ENCODE data around the gene LRP1B. TPM values are rescaled to one million over a fixed set of nuclear protein-coding genes. Genes with fewer than 3 reads are reported as not detected.
"Not testable (repeated sequence)": the region's sequence is repeated elsewhere in the genome, so short reads cannot be mapped to it uniquely, and the experiment has no call there.

Gene LRP1B
- total and polyA plus RNA-seq, 7 experiments from 2014 or later = 0.10 TPM; not detected in 6

GRCh38 chr2:140417504-140417903 is 1713.3 kb downstream of the LRP1B start:
- H3K9me3 ChIP-seq (ENCODE audit: control insufficient read depth in 2 of 3, low read length in 3 of 3) = no peaks in the 10 kb centered on the region
- H3K27ac Mint-ChIP-seq = no peak overlapping the region
- H3K4me3 Mint-ChIP-seq = no peak overlapping the region
- CTCF ChIA-PET = no interaction called here
- DNase-seq (no peak), ATAC-seq (no peak)
- H3K36me3 ChIP-seq (ENCODE audit: control insufficient read depth in 2 of 3, insufficient read depth in 3 of 3, low read length in 3 of 3) = no peaks in the 10 kb centered on the region
- H3K9me3 Mint-ChIP-seq = peaks cover 0 to 16% (median 6%) of the 10 kb centered on the region in 11 donors
- no peak overlapping the region for H3K27ac ChIP-seq (ENCODE audit: low read depth, low read length)
- H3K4me1 ChIP-seq (ENCODE audit: control insufficient read depth in 2 of 2, insufficient read depth in 2 of 2, low read length in 2 of 2) = no peaks in the 10 kb centered on the region
- no peaks in the 10 kb centered on the region for H3K27me3 ChIP-seq (ENCODE audit: control insufficient read depth in 2 of 2, insufficient read depth in 2 of 2, low read length in 2 of 2)
- intact Hi-C loops (cut with micrococcal nuclease) = no loop called here
- no peaks in the 10 kb centered on the region for H3K4me1 Mint-ChIP-seq
- H3K36me3 Mint-ChIP-seq = no peaks in the 10 kb centered on the region
- POLR2A ChIA-PET = no interaction called here
- no peak overlapping the region for H3K4me3 ChIP-seq (ENCODE audit: low read length)
- H3K27me3 Mint-ChIP-seq = no peaks in the 10 kb centered on the region

DNA sequence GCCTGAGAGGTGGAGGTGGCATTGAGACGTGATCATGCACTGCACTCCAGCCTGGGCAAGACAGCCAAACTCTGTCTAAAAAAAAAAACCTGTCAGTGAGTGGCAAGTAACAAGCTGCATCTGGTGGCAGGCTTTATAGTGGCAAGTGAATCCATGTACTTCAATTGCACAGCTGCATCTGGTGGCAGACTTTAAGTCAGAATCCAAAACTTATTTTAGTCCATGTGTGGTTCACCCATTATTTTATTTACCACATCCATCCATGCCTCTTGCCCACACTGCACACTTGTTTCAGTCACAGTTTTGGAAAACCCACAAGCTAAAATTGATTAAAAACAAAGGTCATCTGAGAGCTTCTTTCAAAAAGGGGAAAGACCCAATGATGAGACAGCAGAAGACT is 1714.2 kb downstream of the LRP1B start:
- Mint-ChIP-seq H3K36me3 (no peaks in the 10 kb centered on the region), H3K27ac (no peak overlapping the region), H3K27me3 (no peaks in the 10 kb centered on the region), H3K4me3 (no peak overlapping the region), H3K9me3 (peaks cover 0 to 16% (median 5%) of the 10 kb centered on the region in 11 donors), H3K4me1 (no peaks in the 10 kb centered on the region)
- ATAC-seq (no peak), DNase-seq (no peak)
- POLR2A ChIA-PET = no interaction called here
- H3K27me3 ChIP-seq (ENCODE audit: control insufficient read depth in 2 of 2, insufficient read depth in 2 of 2, low read length in 2 of 2) = no peaks in the 10 kb centered on the region
- intact Hi-C loops (cut with micrococcal nuclease) = no loop called here
- no peak overlapping the region for H3K4me3 ChIP-seq (ENCODE audit: low read length)
- no peaks in the 10 kb centered on the region for H3K4me1 ChIP-seq (ENCODE audit: control insufficient read depth in 2 of 2, insufficient read depth in 2 of 2, low read length in 2 of 2)
- no peaks in the 10 kb centered on the region for H3K36me3 ChIP-seq (ENCODE audit: control insufficient read depth in 2 of 3, insufficient read depth in 3 of 3, low read length in 3 of 3)
- H3K9me3 ChIP-seq (ENCODE audit: control insufficient read depth in 2 of 3, low read length in 3 of 3) = no peaks in the 10 kb centered on the region
- CTCF ChIA-PET = no interaction called here
- no peak overlapping the region for H3K27ac ChIP-seq (ENCODE audit: low read depth, low read length)

DNA sequence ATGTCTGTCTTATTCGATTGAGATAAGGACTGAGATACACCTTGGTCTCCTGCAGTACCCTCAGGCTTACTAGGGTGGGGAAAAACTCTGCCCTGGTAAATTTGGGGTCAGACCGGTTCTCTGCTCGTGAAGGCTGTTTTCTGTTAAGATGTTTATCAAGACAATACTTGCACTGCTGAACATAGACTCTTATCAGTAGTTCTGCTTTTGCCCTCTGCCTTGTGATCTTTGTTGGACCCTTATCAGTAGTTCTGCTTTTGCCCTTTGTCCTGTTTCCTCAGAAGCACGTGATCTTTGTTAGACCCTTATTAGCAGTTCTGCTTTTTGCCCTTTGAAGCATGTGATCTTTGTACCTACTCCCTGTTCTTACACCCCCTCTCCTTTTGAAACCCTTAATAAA is 1715.8 kb downstream of the LRP1B start:
- not testable (repeated sequence) for H3K4me1 ChIP-seq (ENCODE audit: control insufficient read depth in 2 of 2, insufficient read depth in 2 of 2, low read length in 2 of 2)

GRCh38 chr2:140410695-140411094 is 1720.1 kb downstream of the LRP1B start:
- intact Hi-C loops (cut with micrococcal nuclease) = no loop called here
- Histone ChIP-seq H3K27me3 (ENCODE audit: control insufficient read depth in 2 of 2, insufficient read depth in 2 of 2, low read length in 2 of 2) (no peaks in the 10 kb centered on the region), H3K27ac (ENCODE audit: low read depth, low read length) (no peak overlapping the region), H3K4me3 (ENCODE audit: low read length) (no peak overlapping the region), H3K36me3 (ENCODE audit: control insufficient read depth in 2 of 3, insufficient read depth in 3 of 3, low read length in 3 of 3) (no peaks in the 10 kb centered on the region), H3K4me1 (ENCODE audit: control insufficient read depth in 2 of 2, insufficient read depth in 2 of 2, low read length in 2 of 2) (no peaks in the 10 kb centered on the region), H3K9me3 (ENCODE audit: control insufficient read depth in 2 of 3, low read length in 3 of 3) (no peaks in the 10 kb centered on the region)
- no peaks in the 10 kb centered on the region for H3K36me3 Mint-ChIP-seq
- H3K9me3 Mint-ChIP-seq = peaks cover 0 to 15% (median 5%) of the 10 kb centered on the region in 11 donors
- H3K27ac Mint-ChIP-seq = no peak overlapping the region
- H3K4me1 Mint-ChIP-seq = no peaks in the 10 kb centered on the region
- ChIA-PET CTCF (no interaction called here), POLR2A (no interaction called here)
- ATAC-seq (no peak), DNase-seq (no peak)
- H3K4me3 Mint-ChIP-seq = no peak overlapping the region
- H3K27me3 Mint-ChIP-seq = no peaks in the 10 kb centered on the region

More for the DNA sequence above, 1715.8 kb downstream of the LRP1B start:
- H3K27me3 Mint-ChIP-seq; H3K4me3 ChIP-seq (ENCODE audit: low read length); H3K4me1 Mint-ChIP-seq; H3K9me3 ChIP-seq (ENCODE audit: control insufficient read depth in 2 of 3, low read length in 3 of 3); H3K27ac Mint-ChIP-seq; H3K27me3 ChIP-seq (ENCODE audit: control insufficient read depth in 2 of 2, insufficient read depth in 2 of 2, low read length in 2 of 2); CTCF ChIA-PET; H3K36me3 Mint-ChIP-seq; H3K27ac ChIP-seq (ENCODE audit: low read depth, low read length); H3K4me3 Mint-ChIP-seq; ATAC-seq; intact Hi-C loops (cut with micrococcal nuclease); POLR2A ChIA-PET; H3K36me3 ChIP-seq (ENCODE audit: control insufficient read depth in 2 of 3, insufficient read depth in 3 of 3, low read length in 3 of 3); DNase-seq: not testable (repeated sequence)
- peaks cover 0 to 16% (median 5%) of the 10 kb centered on the region in 11 donors for H3K9me3 Mint-ChIP-seq

DNA sequence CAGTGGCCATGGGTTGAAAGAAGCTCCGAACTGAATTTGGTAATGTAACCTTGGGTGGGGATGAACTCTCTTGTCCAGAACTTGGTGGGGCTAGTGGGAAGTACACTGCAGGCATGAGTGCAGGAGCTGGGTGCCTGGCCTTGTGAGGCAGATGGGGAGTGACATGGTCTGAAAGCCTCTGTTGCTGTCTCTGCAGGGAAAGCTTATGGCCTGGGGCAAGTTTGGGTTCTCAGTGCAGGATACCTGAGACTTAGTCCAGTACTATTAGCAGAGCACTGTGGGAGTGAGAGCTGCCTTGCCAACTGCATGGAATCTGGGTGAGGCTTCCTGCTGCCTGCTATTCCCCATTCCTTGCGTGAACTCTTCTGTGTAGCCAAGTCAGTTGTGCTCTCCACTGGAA is 1729.8 kb downstream of the LRP1B start:
- ATAC-seq = no peak
- peaks cover 6 to 39% (median 10%) of the 10 kb centered on the region in 11 donors for H3K9me3 Mint-ChIP-seq
- no peak for DNase-seq
- no peak overlapping the region for H3K27ac ChIP-seq (ENCODE audit: low read depth, low read length)
- H3K4me3 ChIP-seq (ENCODE audit: low read length) = no peak overlapping the region
- H3K36me3 ChIP-seq (ENCODE audit: control insufficient read depth in 2 of 3, insufficient read depth in 3 of 3, low read length in 3 of 3) = no peaks in the 10 kb centered on the region
- H3K36me3 Mint-ChIP-seq = peaks cover 0 to 4% (median 0%) of the 10 kb centered on the region in 5 donors
- no peaks in the 10 kb centered on the region for H3K4me1 ChIP-seq (ENCODE audit: control insufficient read depth in 2 of 2, insufficient read depth in 2 of 2, low read length in 2 of 2)
- no peak overlapping the region for H3K27ac Mint-ChIP-seq
- H3K9me3 ChIP-seq (ENCODE audit: control insufficient read depth in 2 of 3, low read length in 3 of 3) = peaks cover 0 to 10% (median 0%) of the 10 kb centered on the region in 3 experiments
- H3K4me1 Mint-ChIP-seq = no peaks in the 10 kb centered on the region
- no peaks in the 10 kb centered on the region for H3K27me3 ChIP-seq (ENCODE audit: control insufficient read depth in 2 of 2, insufficient read depth in 2 of 2, low read length in 2 of 2)
- H3K4me3 Mint-ChIP-seq = no peak overlapping the region
- POLR2A ChIA-PET = no interaction called here
- CTCF ChIA-PET = no interaction called here
- intact Hi-C loops (cut with micrococcal nuclease) = no loop called here
- no peaks in the 10 kb centered on the region for H3K27me3 Mint-ChIP-seq

- Histone ChIP-seq H3K27me3 (ENCODE audit: control insufficient read depth in 2 of 2, insufficient read depth in 2 of 2, low read length in 2 of 2) (no peaks in the 10 kb centered on the region), H3K9me3 (ENCODE audit: control insufficient read depth in 2 of 3, low read length in 3 of 3) (no peaks in the 10 kb centered on the region), H3K27ac (ENCODE audit: low read depth, low read length) (no peak overlapping the region), H3K36me3 (ENCODE audit: control insufficient read depth in 2 of 3, insufficient read depth in 3 of 3, low read length in 3 of 3) (no peaks in the 10 kb centered on the region), H3K4me1 (ENCODE audit: control insufficient read depth in 2 of 2, insufficient read depth in 2 of 2, low read length in 2 of 2) (no peaks in the 10 kb centered on the region), H3K4me3 (ENCODE audit: low read length) (no peak overlapping the region)
- intact Hi-C loops (cut with micrococcal nuclease) = no loop called here
- Mint-ChIP-seq H3K9me3 (peaks cover 0 to 8% (median 2%) of the 10 kb centered on the region in 11 donors), H3K4me3 (no peak overlapping the region), H3K27me3 (no peaks in the 10 kb centered on the region), H3K4me1 (no peaks in the 10 kb centered on the region), H3K36me3 (no peaks in the 10 kb centered on the region), H3K27ac (no peak overlapping the region)
- POLR2A ChIA-PET = no interaction called here
- ATAC-seq = no peak
- DNase-seq = no peak
- CTCF ChIA-PET = no interaction called here
Observed at GRCh38 chr2:140392824-140393223, 1738.0 kb downstream of the LRP1B start.

GRCh38 chr2:140384946-140385345 is 1745.9 kb downstream of the LRP1B start:
- H3K4me1 ChIP-seq (ENCODE audit: control insufficient read depth in 2 of 2, insufficient read depth in 2 of 2, low read length in 2 of 2) = no peaks in the 10 kb centered on the region
- Mint-ChIP-seq H3K27me3 (no peaks in the 10 kb centered on the region), H3K4me3 (no peak overlapping the region), H3K27ac (no peak overlapping the region), H3K4me1 (no peaks in the 10 kb centered on the region), H3K36me3 (no peaks in the 10 kb centered on the region), H3K9me3 (peaks cover 0 to 12% (median 0%) of the 10 kb centered on the region in 11 donors)
- ATAC-seq = no peak
- H3K36me3 ChIP-seq (ENCODE audit: control insufficient read depth in 2 of 3, insufficient read depth in 3 of 3, low read length in 3 of 3) = no peaks in the 10 kb centered on the region
- no peak overlapping the region for H3K27ac ChIP-seq (ENCODE audit: low read depth, low read length)
- no peak for DNase-seq
- POLR2A ChIA-PET = no interaction called here
- no peaks in the 10 kb centered on the region for H3K9me3 ChIP-seq (ENCODE audit: control insufficient read depth in 2 of 3, low read length in 3 of 3)
- CTCF ChIA-PET = no interaction called here
- no peaks in the 10 kb centered on the region for H3K27me3 ChIP-seq (ENCODE audit: control insufficient read depth in 2 of 2, insufficient read depth in 2 of 2, low read length in 2 of 2)
- no peak overlapping the region for H3K4me3 ChIP-seq (ENCODE audit: low read length)
- intact Hi-C loops (cut with micrococcal nuclease) = no loop called here

All from naive thymus-derived CD4-positive, alpha-beta T cell (primary cell).